GM23338 (cell line): ENCODE results near the gene HACD1. TPM values are rescaled to one million over a fixed set of nuclear protein-coding genes. Genes with fewer than 3 reads are reported as not detected.

Experiments used
- ATAC-seq: fragments of 200-7000 bp; cut with Tn5 transposase; 3 replicates; pipeline ENCODE4 v1.9.1; 2020
- DNase-seq: peaks from one replicate; pipeline ENCODE4 v3.0.0-alpha.2; 2015; ENCODE audit warnings: low spot score
- H2AFZ ChIP-seq: fragments of 200-600 bp; sonication (generic); 2 replicates; pipeline ENCODE4 v1.8.0; 2016; ENCODE audit warnings: antibody characterized with exemption, mild to moderate bottlenecking, moderate library complexity
- H3F3A ChIP-seq: fragments of 200-600 bp; sonication (generic); replicated peaks from 2 replicates; pipeline ENCODE4 v1.8.0; 2017; ENCODE audit warnings: antibody characterized with exemption, mixed run types, low read depth
- H3K27ac ChIP-seq: fragments of 200-600 bp; sonication (generic); 2 replicates; pipeline ENCODE4 v1.6.1; 2016; ENCODE audit warnings: low read depth
- H3K27me3 ChIP-seq: fragments of 200-600 bp; sonication (generic); 2 replicates; pipeline ENCODE4 v1.8.0; 2016; ENCODE audit warnings: mild to moderate bottlenecking, mixed run types, moderate library complexity; ENCODE audit not compliant: insufficient read depth
- H3K36me3 ChIP-seq: fragments of 200-600 bp; sonication (generic); 2 replicates; pipeline ENCODE4 v1.8.0; 2016; ENCODE audit warnings: mild to moderate bottlenecking; ENCODE audit not compliant: insufficient read depth
- H3K4me1 ChIP-seq: fragments of 200-600 bp; sonication (generic); 2 replicates; pipeline ENCODE4 v1.8.0; 2016; ENCODE audit warnings: mild to moderate bottlenecking, moderate library complexity; ENCODE audit not compliant: insufficient read depth
- H3K4me2 ChIP-seq: fragments of 200-600 bp; sonication (generic); 2 replicates; pipeline ENCODE4 v1.7.1; 2017; ENCODE audit warnings: mixed run types
- H3K4me3 ChIP-seq: fragments of 200-600 bp; sonication (generic); 2 replicates; pipeline ENCODE4 v1.6.1; 2016; ENCODE audit warnings: mixed run types
- H3K79me2 ChIP-seq: fragments of 200-600 bp; sonication (generic); replicated peaks from 2 replicates; pipeline ENCODE4 v1.8.0; 2017; ENCODE audit warnings: mild to moderate bottlenecking; ENCODE audit not compliant: insufficient read depth
- H3K9me2 ChIP-seq: fragments of 200-600 bp; sonication (generic); 2 replicates; pipeline ENCODE4 v1.8.0; 2017; ENCODE audit not compliant: insufficient read depth
- H4K20me1 ChIP-seq: fragments of 200-600 bp; sonication (generic); replicated peaks from 2 replicates; pipeline ENCODE4 v1.8.0; 2017; ENCODE audit warnings: mild to moderate bottlenecking; ENCODE audit not compliant: insufficient read depth
- H3K27ac Mint-ChIP-seq: 2 replicates; pipeline ENCODE4 v1.8.0; 2020; ENCODE audit warnings: inconsistent platforms, mild to moderate bottlenecking, moderate library complexity, mixed read lengths
- H3K27me3 Mint-ChIP-seq: 3 replicates; pipeline ENCODE4 v1.8.0; 2022; ENCODE audit warnings: low read depth, mild to moderate bottlenecking, moderate library complexity, mixed read lengths, inconsistent platforms; ENCODE audit not compliant: insufficient read depth, poor library complexity
- H3K36me3 Mint-ChIP-seq: 3 replicates; pipeline ENCODE4 v1.8.0; 2021; ENCODE audit warnings: low read depth, mild to moderate bottlenecking, inconsistent platforms, moderate library complexity, mixed read lengths
- H3K4me1 Mint-ChIP-seq: 3 replicates; pipeline ENCODE4 v1.8.0; 2020; ENCODE audit warnings: mild to moderate bottlenecking, inconsistent platforms, mixed read lengths
- H3K4me3 Mint-ChIP-seq: 3 replicates; pipeline ENCODE4 v1.8.0; 2021; ENCODE audit warnings: moderate library complexity, mild to moderate bottlenecking, inconsistent platforms, mixed read lengths
- H3K9me3 Mint-ChIP-seq: 3 replicates; pipeline ENCODE4 v1.8.0; 2020; ENCODE audit warnings: moderate library complexity, mild to moderate bottlenecking, inconsistent platforms, mixed read lengths
- CREB1 ChIP-seq: fragments of 250-450 bp; sonication (Bioruptor Pico); IDR thresholded peaks from 2 replicates; pipeline ENCODE4 v1.5.0; 2020; ENCODE audit warnings: low read depth, mild to moderate bottlenecking, moderate library complexity
- CTCF ChIP-seq, 2 experiments: fragments of 200-600 bp in 1 of 2; sonication (generic) in 1 of 2; conservative IDR thresholded peaks; 2 replicates each; pipeline versions ENCODE4 v1.5.1 to v1.6.1; 2016 to 2017; ENCODE audit warnings: antibody characterized with exemption in 2 of 2, low read depth in 2 of 2, mild to moderate bottlenecking in 2 of 2, moderate library complexity in 1 of 2
- EZH2 ChIP-seq: fragments of 200-600 bp; sonication (generic); IDR thresholded peaks from one replicate; pipeline ENCODE4 v1.8.0; 2017; ENCODE audit warnings: antibody characterized with exemption, mild to moderate bottlenecking, low read depth; ENCODE audit not compliant: unreplicated experiment
- EZH2phosphoT487 ChIP-seq: fragments of 200-600 bp; sonication (generic); IDR thresholded peaks from one replicate; pipeline ENCODE4 v1.8.1; 2018; ENCODE audit warnings: antibody characterized with exemption; ENCODE audit not compliant: unreplicated experiment
- JUNB ChIP-seq: IDR thresholded peaks from one replicate; pipeline ENCODE4 v1.6.1; 2016; ENCODE audit warnings: antibody characterized with exemption; ENCODE audit not compliant: unreplicated experiment
- NANOG ChIP-seq: IDR thresholded peaks from 2 replicates; pipeline ENCODE4 v1.6.1; 2016; ENCODE audit warnings: antibody characterized with exemption, borderline replicate concordance
- POLR2AphosphoS5 ChIP-seq: IDR thresholded peaks from 2 replicates; pipeline ENCODE4 v1.6.1; 2016; ENCODE audit warnings: antibody characterized with exemption, low read depth
- REST ChIP-seq: IDR thresholded peaks from one replicate; pipeline ENCODE4 v1.6.1; 2018; ENCODE audit warnings: antibody characterized with exemption; ENCODE audit not compliant: unreplicated experiment
- STAT1 ChIP-seq: IDR thresholded peaks from one replicate; pipeline ENCODE4 v1.6.1; 2016; ENCODE audit warnings: antibody characterized with exemption; ENCODE audit not compliant: unreplicated experiment
- ZNF114 ChIP-seq: fragments of 250-450 bp; sonication (Bioruptor Pico); IDR thresholded peaks from 2 replicates; pipeline ENCODE4 v1.5.0; 2020; ENCODE audit warnings: mild to moderate bottlenecking, moderate library complexity
- ZNF331 ChIP-seq: fragments of 250-450 bp; sonication (Bioruptor Pico); IDR thresholded peaks from 2 replicates; pipeline ENCODE4 v1.5.0; 2020; ENCODE audit warnings: low read depth, mild to moderate bottlenecking, moderate library complexity
- ZNF462 ChIP-seq: fragments of 250-450 bp; sonication (Bioruptor Pico); IDR thresholded peaks from 2 replicates; pipeline ENCODE4 v1.5.0; 2020; ENCODE audit warnings: mild to moderate bottlenecking, moderate library complexity
- polyA plus RNA-seq: library from polyadenylated mRNA; unstranded; fragments of >200 nt; fragmentation: Nextera tagmentation; extraction: Ambion mirVana; gene quantifications from 2 replicates; pipeline ENCODE4 v1.2.1, GENCODE V29; 2016
- total RNA-seq: library from RNA; depleted of rRNA; stranded (reverse); fragments of >200 nt; shearing (Covaris generic); gene quantifications from 2 replicates; pipeline ENCODE4 v1.2.3, GENCODE V29; 2014
- TF ChIP-seq, protein P1 (sequence below): IDR thresholded peaks from 2 replicates; pipeline ENCODE4 v1.6.1; 2016; ENCODE audit warnings: antibody characterized with exemption

The HACD1 gene
- total and polyA plus RNA-seq, 2 experiments from 2014 or later = 32.2 to 66.2 TPM

- ATAC-seq (peak; percentile 39; the same call in 2 of the 3 replicates), DNase-seq (peak; percentile 31)
- Histone ChIP-seq H4K20me1 (no peaks in the 10 kb centered on the region), H3K4me3 (no peak overlapping the region), H3K4me2 (0 out of 2 replicates have a peak overlapping the region, but pooled peaks have one; percentile 40), H3K36me3 (no peaks in the 10 kb centered on the region), H3K4me1 (peaks cover 29% of the 10 kb centered on the region; the same call in 1 of the 2 replicates), H3F3A (no peaks in the 10 kb centered on the region), H3K27me3 (no peaks in the 10 kb centered on the region), H3K9me2 (no peaks in the 10 kb centered on the region), H3K27ac (no peak overlapping the region), H2AFZ (no peak overlapping the region), H3K79me2 (no peaks in the 10 kb centered on the region)
- Mint-ChIP-seq H3K4me3 (no peak overlapping the region), H3K9me3 (no peaks in the 10 kb centered on the region), H3K36me3 (no peaks in the 10 kb centered on the region), H3K27me3 (no peaks in the 10 kb centered on the region), H3K27ac (no peak overlapping the region), H3K4me1 (peaks cover 16% of the 10 kb centered on the region)
- no peak for TF ChIP-seq ZNF462
- TF ChIP-seq CTCF (conservative IDR thresholded peaks at IDR 0.05; ENCODE audit: low read depth in 2 of 2) = no peak
- no peak for TF ChIP-seq EZH2phosphoT487
- no peak for TF ChIP-seq CREB1 (CRISPR knock-in tag)
- TF ChIP-seq ZNF114 (CRISPR knock-in tag) = no peak
- TF ChIP-seq, protein P1, sequence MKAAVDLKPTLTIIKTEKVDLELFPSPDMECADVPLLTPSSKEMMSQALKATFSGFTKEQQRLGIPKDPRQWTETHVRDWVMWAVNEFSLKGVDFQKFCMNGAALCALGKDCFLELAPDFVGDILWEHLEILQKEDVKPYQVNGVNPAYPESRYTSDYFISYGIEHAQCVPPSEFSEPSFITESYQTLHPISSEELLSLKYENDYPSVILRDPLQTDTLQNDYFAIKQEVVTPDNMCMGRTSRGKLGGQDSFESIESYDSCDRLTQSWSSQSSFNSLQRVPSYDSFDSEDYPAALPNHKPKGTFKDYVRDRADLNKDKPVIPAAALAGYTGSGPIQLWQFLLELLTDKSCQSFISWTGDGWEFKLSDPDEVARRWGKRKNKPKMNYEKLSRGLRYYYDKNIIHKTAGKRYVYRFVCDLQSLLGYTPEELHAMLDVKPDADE = no peak
- TF ChIP-seq JUNB = no peak
- TF ChIP-seq EZH2 = no peak
- TF ChIP-seq REST = no peak
- no peak for TF ChIP-seq POLR2AphosphoS5
- TF ChIP-seq ZNF331 = no peak
- no peak for TF ChIP-seq STAT1
- no peak for TF ChIP-seq NANOG
These were observed 54.6 kb downstream of the HACD1 start for GRCh38 chr10:17562614-17563013.
